ENCODE results near the gene NAB1.
A peak's percentile ranks its signal among the peaks of the same experiment; 100 is the strongest.
"Not testable (repeated sequence)": the region's sequence is repeated elsewhere in the genome, so short reads cannot be mapped to it uniquely, and the experiment has no call there.

NAB1 gene, protein sequence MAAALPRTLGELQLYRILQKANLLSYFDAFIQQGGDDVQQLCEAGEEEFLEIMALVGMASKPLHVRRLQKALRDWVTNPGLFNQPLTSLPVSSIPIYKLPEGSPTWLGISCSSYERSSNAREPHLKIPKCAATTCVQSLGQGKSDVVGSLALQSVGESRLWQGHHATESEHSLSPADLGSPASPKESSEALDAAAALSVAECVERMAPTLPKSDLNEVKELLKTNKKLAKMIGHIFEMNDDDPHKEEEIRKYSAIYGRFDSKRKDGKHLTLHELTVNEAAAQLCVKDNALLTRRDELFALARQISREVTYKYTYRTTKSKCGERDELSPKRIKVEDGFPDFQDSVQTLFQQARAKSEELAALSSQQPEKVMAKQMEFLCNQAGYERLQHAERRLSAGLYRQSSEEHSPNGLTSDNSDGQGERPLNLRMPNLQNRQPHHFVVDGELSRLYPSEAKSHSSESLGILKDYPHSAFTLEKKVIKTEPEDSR

DNA sequence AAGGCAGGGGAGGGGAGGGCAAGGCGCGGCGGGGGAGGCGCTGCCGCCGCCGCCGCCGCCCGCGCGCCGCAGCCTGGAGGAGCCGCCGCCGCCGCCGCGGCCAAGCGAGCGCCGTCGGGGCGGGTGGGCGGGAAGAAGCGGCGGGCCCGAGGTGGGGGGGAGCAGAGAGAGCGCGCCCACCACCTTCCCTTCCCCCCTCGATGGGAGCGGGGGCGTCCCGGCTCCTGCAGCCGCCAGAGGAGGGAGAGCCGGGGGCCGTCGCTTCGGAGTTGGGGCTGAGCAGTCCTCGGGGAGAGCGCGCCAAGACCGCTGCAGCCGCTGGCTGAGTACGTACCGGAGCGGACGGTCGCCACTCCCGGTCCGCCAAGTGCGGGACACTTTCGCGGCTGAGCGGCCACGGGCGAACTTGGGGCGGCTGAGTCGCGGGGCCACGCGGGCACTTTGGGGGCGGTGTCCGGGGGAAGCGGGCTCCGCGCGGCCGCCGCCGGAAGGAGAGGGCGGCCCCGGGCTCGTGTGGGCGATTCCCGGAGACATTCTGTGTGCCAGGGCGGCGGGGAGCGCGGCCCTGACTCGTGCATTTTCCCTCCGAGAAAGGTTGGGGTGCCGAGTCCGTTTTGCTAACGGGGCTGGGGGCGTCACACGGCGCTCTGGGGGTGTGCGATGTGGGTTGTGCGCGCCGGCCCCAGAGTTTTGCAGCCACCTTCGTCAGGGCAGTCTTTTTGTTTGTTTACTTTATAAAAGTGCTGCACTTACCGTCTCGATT, at the start of gene NAB1:
Gene NAB1, plus strand, starts transcription at position 49 of the 763 bp plus-strand sequence. CDS start 10,094 bp downstream, outside the sequence.
- DNase-seq (ENCODE audit: low read depth, low spot score) = peak; percentile 18

DNA sequence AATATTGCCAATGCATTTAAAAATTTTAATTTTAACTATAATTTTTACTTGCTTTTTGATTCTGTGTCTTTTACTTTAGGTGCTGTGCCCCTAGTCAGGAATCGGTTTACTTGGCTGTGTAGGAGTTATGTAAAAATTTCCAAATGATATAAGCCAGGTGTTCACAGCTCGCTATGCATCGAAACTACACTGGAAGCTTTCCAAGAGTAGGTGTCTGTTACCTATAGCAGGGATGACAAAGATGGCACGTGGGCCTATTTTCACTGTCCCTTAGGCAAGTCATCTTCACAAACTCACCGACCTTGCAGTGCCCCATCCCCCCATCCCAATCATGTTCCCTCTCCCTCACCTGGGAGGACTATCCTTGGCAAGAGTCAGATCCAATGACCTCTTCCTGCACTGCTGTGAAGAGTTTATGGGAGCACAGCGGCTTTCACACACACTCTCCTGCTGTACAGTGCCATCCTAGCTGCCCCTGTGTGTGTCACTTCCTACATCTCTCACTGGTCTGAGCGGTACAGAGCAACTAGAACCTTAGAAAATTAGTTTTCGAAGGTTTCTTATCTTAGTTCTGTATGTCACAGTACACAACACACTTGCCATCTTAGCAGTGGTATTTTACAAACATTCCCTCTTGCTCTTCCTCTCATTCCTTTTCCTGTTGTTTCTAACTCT, 49.2 kb upstream of the NAB1 start:
- DNase-seq (ENCODE audit: low read depth, low spot score) = no peak

DNA sequence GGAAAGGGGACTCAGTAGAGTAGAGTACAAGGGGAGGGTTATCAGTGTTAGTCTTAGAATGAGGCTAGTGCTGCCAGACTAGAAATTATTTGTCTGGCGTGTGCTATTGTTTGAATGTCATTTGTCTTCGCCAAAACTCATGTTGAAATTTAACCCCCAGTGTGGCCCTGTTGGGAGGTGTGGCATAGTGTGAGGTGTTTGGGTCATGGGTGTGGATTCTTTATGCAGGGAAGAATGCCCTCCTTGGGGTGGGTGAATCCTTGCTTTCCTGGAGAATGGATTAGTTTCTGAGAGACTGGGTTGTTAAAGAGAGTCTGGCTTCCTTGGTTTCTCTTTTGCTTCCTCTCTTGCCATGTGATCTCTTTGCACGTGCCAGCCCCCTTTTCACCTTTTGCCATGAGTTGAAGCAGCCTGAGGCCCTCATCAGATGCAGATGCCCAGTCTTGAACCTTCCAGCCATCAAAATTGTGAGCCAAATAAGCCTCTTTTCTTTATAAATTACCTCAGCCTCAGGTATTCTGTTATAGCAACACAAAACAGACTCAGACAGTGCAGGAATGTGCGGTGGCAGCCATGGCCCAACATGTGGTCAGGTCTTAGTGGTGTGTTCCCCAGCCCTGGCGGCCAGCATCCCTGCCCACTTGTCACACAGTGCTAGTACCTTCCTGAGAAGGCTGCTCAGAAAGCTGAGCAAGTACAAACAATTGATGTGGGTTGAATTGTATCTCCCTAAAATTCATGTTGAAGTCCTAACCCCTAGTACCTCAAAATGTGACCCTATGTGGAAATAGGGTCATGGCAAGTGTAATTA, 48.4 kb upstream of the NAB1 start:
- no peak for DNase-seq (ENCODE audit: low read depth, low spot score)

DNA sequence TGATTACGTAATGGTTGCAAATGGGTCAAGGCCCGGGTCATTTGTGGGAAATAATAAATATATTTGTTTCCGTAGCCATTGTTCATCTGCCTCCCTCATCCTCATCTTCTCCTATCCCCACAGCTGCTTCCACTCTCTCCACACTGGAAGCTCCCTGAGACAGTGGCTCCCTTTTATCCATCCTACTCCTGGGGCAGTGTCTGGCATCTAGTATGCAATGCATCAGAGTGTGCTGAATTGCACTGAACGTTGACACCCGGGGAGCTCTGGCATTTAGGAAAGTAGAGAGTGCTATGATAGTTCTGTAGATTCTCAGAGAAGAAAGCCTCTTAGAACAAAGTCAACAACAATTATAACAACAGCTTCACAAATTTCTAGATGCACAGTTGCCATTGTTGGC, 45.5 kb upstream of the NAB1 start:
- no peak for DNase-seq (ENCODE audit: low read depth, low spot score)

DNA sequence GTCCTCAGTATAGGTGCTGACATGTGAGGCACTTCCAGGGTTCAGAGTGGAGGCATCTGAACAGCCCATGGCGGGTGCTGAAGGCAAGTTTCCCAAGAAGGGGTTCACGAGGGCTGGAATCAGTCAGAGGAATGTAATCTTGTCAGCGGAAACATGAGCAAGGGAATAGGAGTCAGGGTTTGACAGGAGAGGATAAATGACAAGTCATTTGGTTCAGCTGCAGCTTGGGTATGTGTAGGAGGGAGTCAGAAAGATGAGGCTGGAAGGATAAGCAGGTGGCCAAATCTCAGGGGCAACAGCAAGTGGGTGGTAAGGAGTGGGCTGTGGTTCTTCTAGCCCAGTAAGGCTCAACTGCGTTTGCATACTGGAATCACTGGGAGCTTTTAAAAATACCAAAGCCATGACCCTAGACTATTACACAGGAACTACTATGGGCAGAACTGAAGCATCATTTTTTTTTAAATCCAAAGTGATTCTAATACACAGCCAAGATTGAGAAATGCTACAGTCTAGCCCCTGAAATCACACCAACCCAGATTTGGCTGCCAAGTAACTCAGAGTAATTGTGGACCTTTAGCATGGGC, 41.8 kb upstream of the NAB1 start:
- DNase-seq (ENCODE audit: low read depth, low spot score) = no peak

DNA sequence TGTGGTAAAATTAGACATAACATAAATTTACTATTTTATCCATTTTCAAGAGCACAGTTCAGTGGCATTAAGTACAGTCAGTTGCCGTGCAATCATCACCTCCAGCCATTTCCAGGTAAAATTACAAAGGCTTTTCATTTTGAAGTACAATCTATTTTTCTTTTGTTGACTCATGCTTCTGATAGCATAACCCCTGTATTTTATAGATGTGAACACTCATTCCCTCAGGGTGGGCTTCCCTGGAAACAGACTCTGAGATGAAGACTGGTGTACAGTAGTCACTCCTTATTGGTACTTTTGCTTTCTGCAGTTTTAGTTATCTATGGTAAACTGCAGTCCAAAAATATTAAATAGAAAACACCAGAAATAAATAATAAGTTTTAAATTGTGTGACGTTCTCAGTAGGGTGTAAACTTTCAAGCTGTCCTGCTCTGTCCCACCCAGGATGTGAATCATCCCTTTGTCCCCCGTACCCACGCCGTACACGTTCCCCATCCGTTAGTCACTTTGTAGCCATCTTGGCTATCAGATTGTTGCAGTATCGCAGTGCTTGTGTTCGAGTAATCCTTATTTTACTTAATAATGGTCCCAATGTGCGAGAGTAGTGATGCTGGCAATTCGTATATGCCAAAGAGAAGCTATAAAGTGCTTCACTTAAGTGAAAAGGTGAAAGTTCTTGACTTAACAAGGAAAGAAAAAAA, 41.1 kb upstream of the NAB1 start:
- DNase-seq (ENCODE audit: low read depth, low spot score) = no peak

DNA sequence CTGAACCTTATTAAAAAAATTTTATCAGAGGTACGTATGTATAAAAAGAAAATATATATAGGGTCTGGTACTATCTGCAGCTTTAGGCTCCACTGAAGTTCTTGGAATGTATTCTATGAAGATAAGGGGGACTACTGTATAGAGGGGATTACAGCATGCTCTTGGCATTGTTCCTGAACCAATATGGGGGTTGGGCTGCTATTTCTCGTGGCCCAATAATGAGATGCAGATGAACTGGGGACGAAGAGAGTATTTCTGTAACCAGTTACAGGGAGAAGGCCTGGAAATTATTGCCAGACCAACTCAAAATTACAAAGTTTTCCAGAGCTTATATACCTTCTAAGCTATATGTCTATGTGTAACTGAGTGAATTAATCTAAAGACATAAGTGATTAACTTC, 40.0 kb upstream of the NAB1 start:
- not testable (repeated sequence) for DNase-seq (ENCODE audit: low read depth, low spot score)

DNA sequence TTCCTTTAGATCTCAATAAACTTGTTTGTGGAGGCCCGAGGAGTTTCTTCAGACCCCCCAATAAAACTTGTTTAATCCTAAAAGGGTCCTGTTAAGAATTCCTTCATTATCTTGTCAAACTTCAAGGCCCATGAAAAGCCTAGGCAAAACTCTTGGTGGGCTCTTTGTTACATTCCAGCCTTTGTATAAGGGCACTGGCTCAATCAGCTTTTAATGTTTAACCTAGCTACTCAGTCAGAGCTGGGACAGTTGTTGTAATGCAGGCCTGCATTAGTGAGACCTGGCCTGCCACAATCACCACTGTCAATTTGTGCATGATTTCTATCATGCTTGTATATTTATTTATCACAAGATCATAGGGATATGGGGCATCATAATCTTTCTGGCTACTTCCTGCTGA, 39.5 kb upstream of the NAB1 start:
- DNase-seq (ENCODE audit: low read depth, low spot score) = not testable (repeated sequence)

DNA sequence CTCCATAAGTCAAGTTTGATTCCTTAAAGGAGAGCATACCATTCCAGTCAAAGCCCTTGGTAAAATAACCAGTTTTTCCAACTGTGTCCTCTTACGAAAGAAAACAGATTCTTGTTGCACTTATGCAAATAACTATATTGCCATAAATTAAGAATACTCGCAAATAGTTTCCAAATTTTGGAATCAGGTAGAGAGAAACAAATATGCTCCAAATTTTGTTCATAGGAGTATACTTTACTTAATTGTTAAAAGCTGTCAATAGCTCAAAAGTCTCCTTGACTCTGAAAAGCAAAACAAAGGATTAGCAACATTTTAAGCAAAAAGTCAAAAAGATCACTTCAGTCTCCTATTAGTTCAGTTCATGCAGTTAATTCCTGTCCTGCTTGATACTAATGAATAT, 38.4 kb upstream of the NAB1 start:
- DNase-seq (ENCODE audit: low read depth, low spot score) = not testable (repeated sequence)

DNA sequence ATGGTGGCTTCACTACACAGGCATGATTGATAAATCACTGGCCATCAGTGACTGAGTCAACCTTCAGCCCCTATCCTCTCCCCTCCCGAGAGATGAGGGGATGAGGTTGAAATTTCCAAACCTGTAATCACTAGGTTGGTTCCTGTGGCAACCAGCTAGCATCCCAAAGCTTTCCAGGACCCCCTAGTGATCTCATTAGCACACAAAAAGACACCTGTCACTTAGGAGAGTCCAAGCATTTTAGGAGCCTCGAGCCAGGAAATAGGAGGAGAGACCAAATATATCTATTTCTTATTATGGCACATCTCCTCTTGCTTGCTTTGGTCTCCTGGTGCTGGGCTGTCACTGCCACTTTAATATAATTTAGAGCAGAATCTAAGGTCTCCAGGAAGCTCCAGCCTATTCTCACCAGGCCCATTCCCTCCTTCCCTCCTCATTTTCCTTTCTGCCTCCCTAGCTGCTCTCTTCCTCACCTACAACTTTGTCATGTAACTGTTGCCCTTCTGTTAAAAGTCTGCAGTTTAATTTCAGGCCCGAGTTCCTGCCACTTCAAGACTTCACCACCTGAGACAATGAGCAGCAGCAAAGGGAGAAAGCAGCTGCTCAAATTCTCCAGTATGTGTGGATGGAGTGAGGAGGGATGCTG, 33.2 kb upstream of the NAB1 start:
- DNase-seq (ENCODE audit: low read depth, low spot score) = no peak

DNA sequence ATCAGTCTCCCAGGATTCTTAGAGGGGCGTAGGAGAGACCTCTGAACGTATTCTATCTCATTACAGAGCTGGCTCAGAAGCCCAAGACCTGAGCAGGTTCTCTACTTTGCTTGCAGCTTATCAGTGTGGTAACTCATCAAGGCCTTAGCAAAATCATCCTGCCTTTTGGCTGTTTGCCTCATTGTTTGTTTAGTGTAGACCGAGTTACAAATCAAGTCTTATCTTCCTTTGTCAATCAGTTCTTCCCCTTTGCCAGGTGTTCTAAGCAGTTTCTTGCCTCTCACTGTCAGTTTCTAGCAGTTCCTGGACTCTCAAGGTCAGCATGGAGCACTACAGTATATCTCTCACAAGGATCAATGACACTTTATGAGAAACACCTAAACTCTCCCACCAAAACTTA, 30.9 kb upstream of the NAB1 start:
- no peak for DNase-seq (ENCODE audit: low read depth, low spot score)

DNA sequence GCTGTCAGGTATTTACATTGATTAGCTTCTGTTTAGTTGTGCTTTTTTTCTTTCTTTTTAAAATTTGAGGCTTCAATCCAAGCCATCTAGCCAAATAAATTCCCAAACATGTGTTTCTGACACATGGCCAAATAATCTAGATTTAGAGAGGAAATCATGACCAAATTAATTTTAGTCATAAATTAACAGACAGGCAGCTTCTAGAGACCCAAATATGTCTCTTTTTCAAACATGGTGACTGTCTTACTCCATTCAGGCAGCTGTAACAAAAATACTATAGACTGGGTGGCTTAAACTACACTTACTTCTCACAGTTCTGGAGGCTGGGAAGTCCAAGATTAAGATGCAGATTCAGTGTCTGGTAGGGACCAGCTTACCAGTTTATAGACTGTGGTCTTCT, 23.2 kb upstream of the NAB1 start:
- DNase-seq (ENCODE audit: low read depth, low spot score) = no peak

DNA sequence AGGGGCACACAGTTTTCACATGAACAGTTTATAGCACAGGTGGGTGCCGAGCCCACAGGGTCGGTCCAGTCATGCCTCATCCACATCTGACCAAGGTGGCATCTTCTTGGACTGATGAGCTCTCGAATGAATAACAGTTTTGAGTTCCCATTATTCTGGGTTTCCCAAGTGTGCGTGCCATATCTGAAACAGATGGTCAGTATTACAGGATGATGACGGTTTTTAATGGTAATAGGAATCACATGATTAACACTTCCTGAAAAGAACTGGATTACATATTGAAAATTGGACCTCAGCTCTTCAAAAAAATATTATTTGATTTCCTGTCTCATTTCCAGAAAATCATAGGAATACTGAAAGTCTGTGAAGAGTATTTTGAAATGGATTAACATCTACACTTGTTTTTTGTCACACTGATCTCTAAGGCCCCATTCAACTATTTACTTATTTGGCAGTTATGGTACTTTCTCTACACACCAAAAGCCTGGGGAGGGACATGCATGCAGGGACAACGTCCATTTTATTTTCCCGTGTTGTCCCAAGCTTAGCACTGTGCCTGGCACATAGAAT, 22.2 kb upstream of the NAB1 start:
- no peak for DNase-seq (ENCODE audit: low read depth, low spot score)

DNA sequence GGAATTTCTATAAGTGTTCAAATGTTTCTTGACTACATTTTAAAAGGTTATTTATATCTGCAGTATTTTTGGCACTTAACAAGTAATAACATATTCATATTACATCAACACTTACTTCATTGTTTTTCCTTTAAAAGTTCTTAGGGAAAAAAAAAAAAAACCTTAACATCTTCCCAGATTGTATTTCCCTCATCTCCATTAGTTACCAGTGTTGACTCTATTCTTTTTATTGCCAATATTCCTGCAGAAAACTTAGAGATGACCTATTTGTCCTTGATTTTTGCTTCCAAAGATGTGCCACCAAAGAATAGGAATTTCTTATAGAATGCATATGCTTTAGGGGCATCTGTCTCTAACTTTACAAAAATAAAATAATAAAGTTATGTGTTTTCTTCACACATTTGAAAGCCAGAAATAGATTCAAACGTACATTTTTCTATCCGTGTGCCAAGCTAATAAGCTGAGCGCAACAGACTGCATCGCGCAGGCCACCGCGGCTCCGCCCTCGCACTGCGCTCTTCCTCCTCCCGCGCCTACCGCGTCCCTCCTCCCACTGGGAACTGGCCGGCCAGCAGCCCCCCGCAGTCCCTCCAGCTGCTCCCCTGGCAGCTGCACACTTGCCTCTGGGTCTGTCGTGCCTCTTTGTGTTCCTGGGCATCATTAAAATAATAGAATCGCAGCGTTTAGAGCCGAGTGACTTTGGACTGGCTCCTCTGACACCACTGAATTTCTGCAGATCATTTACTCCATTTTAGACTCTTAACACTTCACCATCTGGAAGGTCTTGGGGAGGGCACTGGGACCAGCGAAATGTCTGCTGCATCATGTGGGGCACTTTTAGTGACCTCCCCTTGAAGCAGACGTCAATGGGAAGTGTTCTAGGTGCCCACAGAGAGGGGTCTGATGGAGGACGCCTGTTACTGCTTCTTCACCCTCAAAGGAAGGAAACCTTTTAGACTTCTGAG, 21.2 kb upstream of the NAB1 start:
- no peak for DNase-seq (ENCODE audit: low read depth, low spot score)

DNA sequence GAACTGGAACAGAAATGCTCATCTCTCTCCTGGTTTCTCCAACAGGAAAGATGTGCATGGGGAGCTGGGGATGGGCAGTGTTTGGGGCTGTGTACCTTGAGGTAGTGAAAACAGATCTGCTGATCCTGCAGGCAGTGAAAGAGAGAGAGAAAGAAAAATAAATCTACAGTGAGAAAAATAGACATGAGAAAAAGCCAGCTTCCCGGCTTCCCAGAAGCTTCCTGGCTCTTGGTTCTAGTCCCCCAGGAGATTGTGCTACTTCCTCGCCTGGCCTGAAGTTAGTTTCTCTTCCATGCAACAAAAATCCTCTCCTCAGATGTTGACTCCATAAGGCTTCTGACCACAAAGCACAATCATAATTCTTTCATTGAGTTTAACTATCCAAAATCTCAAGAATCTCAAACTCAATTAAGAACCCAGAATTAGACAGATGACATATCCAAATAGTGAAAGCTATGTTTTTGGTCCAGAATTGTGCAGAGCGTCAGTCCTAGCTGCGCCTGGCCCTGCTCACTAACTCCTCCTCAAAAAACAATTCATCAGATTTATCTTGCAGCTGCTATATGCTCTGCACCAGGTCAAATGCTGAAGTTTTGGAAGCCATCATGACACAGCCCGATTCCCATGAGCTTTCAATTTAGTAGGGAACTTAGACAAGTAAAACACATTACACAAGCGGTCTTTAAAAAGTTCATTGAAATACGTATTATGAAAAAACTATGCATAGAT, 20.1 kb upstream of the NAB1 start:
- DNase-seq (ENCODE audit: low read depth, low spot score) = no peak

DNA sequence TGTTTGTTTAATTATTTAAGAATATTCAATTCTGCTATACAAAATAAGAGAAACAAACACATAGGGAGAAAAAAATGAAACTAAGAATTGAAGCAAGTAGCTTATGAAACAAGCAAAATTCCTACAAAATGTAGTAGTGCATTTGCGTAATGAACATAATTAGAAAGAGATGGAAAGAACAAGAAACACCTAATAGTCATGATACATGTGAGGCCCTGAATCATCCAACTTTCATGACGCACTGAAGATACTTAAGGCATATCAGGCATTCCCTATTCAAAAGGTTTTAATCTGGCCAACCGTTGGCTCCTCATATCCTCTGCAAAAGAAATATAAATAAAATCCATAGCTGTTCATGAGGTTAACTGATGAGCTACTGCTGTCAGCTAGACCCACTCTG, 14.5 kb upstream of the NAB1 start:
- no peak for DNase-seq (ENCODE audit: low read depth, low spot score)

DNA sequence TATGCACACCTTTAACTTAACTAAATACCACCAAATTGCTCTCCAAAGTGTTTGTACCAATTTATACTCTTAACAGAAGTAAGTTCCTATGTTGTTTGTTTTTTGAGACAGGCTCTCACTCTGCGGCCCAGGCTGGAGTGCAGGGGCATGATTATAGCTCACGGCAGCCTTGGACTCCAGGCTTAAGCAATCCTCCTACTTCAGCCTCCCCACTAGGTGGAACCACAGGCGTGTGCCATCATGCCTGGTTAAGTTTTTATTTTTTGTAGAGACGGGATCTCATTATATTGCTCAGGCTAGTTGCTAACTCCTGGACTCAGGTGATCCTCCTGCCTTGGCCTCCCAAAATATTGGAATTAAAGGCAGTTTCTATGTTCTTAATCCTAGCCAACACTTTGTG, 13.1 kb upstream of the NAB1 start:
- DNase-seq (ENCODE audit: low read depth, low spot score) = no peak

DNA sequence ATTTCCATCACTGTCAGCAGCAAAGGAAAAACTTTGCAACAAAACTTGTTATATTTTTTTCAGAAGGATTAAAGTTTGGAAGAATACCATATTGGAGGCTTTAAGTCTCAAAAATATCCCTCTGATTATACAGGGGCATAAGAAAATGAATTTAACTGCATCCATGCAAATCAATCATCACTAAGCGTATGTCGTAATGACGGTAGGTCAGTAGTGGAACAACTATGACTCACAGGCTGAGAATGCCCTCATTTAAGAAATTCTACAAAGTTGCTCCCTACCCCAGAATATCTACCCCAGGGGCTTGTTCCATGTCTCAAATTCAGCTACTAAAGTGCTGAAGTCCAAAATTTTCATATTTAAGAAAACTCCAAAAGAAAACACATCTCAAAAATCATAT, 12.5 kb upstream of the NAB1 start:
- no peak for DNase-seq (ENCODE audit: low read depth, low spot score)
